Measurements from ENCODE around the gene ZNHIT2. TPM values are rescaled to one million over a fixed set of nuclear protein-coding genes. Genes with fewer than 3 reads are reported as not detected.
A peak's percentile ranks its signal among the peaks of the same experiment; 100 is the strongest.

Gene ZNHIT2
- total and polyA plus RNA-seq, 2 of the 13 experiments (the other 11 are each of a cell fraction or from before 2014, with no cell fraction given) = 1.1 to 6.5 TPM

GRCh38 chr11:65133724-65134123 is 16.2 kb upstream of the ZNHIT2 start (continued):
- TF ChIP-seq ZNF431 (CRISPR knock-in tag; IDR thresholded peaks at IDR 0.05; ENCODE audit: borderline replicate concordance, low read depth) (no peak), ZC3H13 (CRISPR knock-in tag; IDR thresholded peaks at IDR 0.05) (no peak; the same call in 1 of the 2 replicates), ZNF296 (CRISPR knock-in tag; conservative IDR thresholded peaks at IDR 0.05) (0 out of 2 replicates have a peak, but pooled peaks have one; percentile 10), SRY (CRISPR knock-in tag; IDR thresholded peaks at IDR 0.05) (0 out of 2 replicates have a peak, but pooled peaks have one; percentile 5), U2AF2 (IDR thresholded peaks at IDR 0.05; ENCODE audit: low read depth, low read length) (no peak), ZNF619 (CRISPR knock-in tag; IDR thresholded peaks at IDR 0.05) (no peak), RARA (CRISPR knock-in tag; IDR thresholded peaks at IDR 0.05) (no peak), TCF7 (IDR thresholded peaks at IDR 0.05; ENCODE audit: low read depth) (no peak), CREB3 (CRISPR knock-in tag; IDR thresholded peaks at IDR 0.05) (no peak), REPIN1 (CRISPR knock-in tag; IDR thresholded peaks at IDR 0.05; ENCODE audit: borderline replicate concordance, low read depth) (no peak), ZNF414 (CRISPR knock-in tag; IDR thresholded peaks at IDR 0.05) (0 out of 2 replicates have a peak, but pooled peaks have one; percentile 3), YEATS2 (CRISPR knock-in tag; IDR thresholded peaks at IDR 0.05; ENCODE audit: borderline replicate concordance) (no peak), CREB1 (IDR thresholded peaks at IDR 0.05) (no peak), CREB1 (CRISPR knock-in tag; IDR thresholded peaks at IDR 0.05) (no peak), NR2F1 (CRISPR knock-in tag; IDR thresholded peaks at IDR 0.05) (no peak), NKX3-1 (CRISPR knock-in tag; IDR thresholded peaks at IDR 0.05) (no peak), ZNF776 (CRISPR knock-in tag; IDR thresholded peaks at IDR 0.05) (0 out of 2 replicates have a peak, but pooled peaks have one; percentile 16), TFDP1 (CRISPR knock-in tag; IDR thresholded peaks at IDR 0.05; ENCODE audit: borderline replicate concordance) (no peak), MED1 (CRISPR knock-in tag; IDR thresholded peaks at IDR 0.05) (0 out of 2 replicates have a peak, but pooled peaks have one; percentile 1)
- TF ChIP-seq, protein P1, sequence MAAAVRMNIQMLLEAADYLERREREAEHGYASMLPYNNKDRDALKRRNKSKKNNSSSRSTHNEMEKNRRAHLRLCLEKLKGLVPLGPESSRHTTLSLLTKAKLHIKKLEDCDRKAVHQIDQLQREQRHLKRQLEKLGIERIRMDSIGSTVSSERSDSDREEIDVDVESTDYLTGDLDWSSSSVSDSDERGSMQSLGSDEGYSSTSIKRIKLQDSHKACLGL (CRISPR knock-in tag; IDR thresholded peaks at IDR 0.05) = no peak
